Esophagus (tissue), 2 donors: ENCODE data around the gene TOR1A. TPM values are rescaled to one million over a fixed set of nuclear protein-coding genes. Genes with fewer than 3 reads are reported as not detected.

Experiments used
- H3K27ac ChIP-seq, 2 donors: one replicate each; pipeline ENCODE4 v1.5.1; 2013; ENCODE audit warnings: low read depth in 2 of 2, mild to moderate bottlenecking in 2 of 2, inconsistent platforms in 1 of 2, low read length in 1 of 2, moderate library complexity in 1 of 2
- H3K27me3 ChIP-seq, 2 donors: one replicate each; pipeline ENCODE4 v1.6.1; 2013; ENCODE audit warnings: low read length in 2 of 2, control low read depth in 1 of 2, mild to moderate bottlenecking in 1 of 2; ENCODE audit not compliant: insufficient read depth in 2 of 2, control insufficient read depth in 1 of 2
- H3K36me3 ChIP-seq, 2 donors: one replicate each; pipeline ENCODE4 v1.6.1; 2013; ENCODE audit warnings: low read length in 1 of 2; ENCODE audit not compliant: control insufficient read depth in 2 of 2, insufficient read depth in 2 of 2
- H3K4me1 ChIP-seq, 2 donors: one replicate each; pipeline ENCODE4 v1.6.1; 2013; ENCODE audit warnings: low read length in 1 of 2; ENCODE audit not compliant: control insufficient read depth in 2 of 2, insufficient read depth in 2 of 2
- H3K4me3 ChIP-seq, 2 donors: one replicate each; pipeline ENCODE4 v1.5.1; 2013; ENCODE audit warnings: low read length in 2 of 2, mild to moderate bottlenecking in 2 of 2, low read depth in 1 of 2, moderate library complexity in 1 of 2
- H3K9me3 ChIP-seq, 2 donors: one replicate each; pipeline ENCODE4 v1.6.1; 2013; ENCODE audit warnings: mild to moderate bottlenecking in 2 of 2, low read depth in 1 of 2, low read length in 1 of 2, moderate library complexity in 1 of 2; ENCODE audit not compliant: control insufficient read depth in 2 of 2, insufficient read depth in 1 of 2
- WGBS, 2 donors: extraction: QIAGEN DNeasy Blood & Tissue Kit; methylation state at CpG; one replicate each; pipeline ENCODE4 v1.1.7; 2013; 5-methylcytosine and 5-hydroxymethylcytosine counted together
- polyA plus RNA-seq, 2 donors: library from polyadenylated mRNA; stranded (reverse); fragments of 200-250 nt; gene quantifications; one replicate each; pipeline ENCODE4 v1.2.3, GENCODE V29; 2013
- donor health status: healthy with polysubstance abuse.
- donor health status: Bipolar disorder and iron deficiency.

TOR1A gene
- polyA plus RNA-seq, 2 donors: 9.8 to 15.8 TPM

DNA sequence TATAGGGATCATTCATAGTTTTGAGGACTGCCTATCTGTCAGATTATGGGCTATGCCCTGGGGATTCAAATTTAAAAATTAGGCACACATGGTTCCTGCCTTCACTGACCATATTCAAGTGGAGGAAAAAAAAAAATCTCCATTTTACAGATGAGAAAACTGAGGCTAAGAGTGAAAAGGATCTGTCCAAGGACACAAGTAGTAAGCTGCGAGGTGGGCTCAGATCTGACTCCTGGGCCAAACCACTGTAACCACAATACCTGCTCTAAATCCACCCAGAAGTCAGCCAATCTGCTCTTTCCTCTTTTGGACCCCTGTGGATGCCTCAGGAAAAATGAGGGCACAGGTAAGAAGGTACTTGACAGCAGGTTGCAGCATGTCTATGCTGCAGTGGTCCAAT is 2.8 kb upstream of the TOR1A start:
- Histone ChIP-seq H3K27me3 (no peaks in the 10 kb centered on the region), H3K27ac (no peak overlapping the region), H3K36me3 (peaks cover 4 to 16% of the 10 kb centered on the region in 2 donors), H3K4me3 (no peak overlapping the region), H3K9me3 (no peaks in the 10 kb centered on the region), H3K4me1 (no peaks in the 10 kb centered on the region)
- WGBS, 2 donors: 84 to 96% methylated on average over 1 of the region's 1 CpG

- peaks cover 4 to 17% of the 10 kb centered on the region in 2 donors for H3K36me3 ChIP-seq
- no peaks in the 10 kb centered on the region for H3K4me1 ChIP-seq
- no peaks in the 10 kb centered on the region for H3K9me3 ChIP-seq
- no peak overlapping the region for H3K27ac ChIP-seq
- 75% methylated on average over 6 of the region's 6 CpGs for WGBS, 2 donors
- no peaks in the 10 kb centered on the region for H3K27me3 ChIP-seq
- H3K4me3 ChIP-seq: no peak overlapping the region
These were observed 2.4 kb upstream of the TOR1A start for GRCh38 chr9:129826344-129826743.

DNA sequence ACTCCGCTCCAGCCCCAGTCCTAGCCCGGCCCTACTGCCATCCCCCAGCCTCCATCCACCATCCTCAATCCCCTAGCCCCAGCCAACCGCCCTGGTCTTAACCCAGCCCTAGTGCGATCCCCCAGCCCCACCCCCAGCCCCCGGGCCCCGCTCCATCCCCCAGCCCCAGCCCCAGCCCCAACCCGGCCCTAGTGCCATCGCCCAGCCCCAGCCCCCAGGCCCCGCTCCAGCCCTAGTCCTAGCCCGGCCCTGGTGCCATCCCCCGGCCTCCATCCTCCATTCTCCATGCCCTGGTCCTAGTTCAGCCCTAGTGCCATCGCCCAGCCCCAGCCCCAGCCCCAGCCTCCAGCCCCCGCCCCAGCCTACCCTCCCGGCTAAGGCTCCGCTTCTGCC is 398 bp downstream of the TOR1A start:
- Histone ChIP-seq H3K27me3 (no peaks in the 10 kb centered on the region), H3K9me3 (no peaks in the 10 kb centered on the region), H3K4me3 (peak overlapping the region; percentile 92 to 95), H3K4me1 (no peaks in the 10 kb centered on the region), H3K27ac (peak overlapping the region; percentile 73 to 84), H3K36me3 (peaks cover 9 to 20% of the 10 kb centered on the region in 2 donors)
- 1% methylated on average over 8 to 15 of the region's 15 CpGs for WGBS, 2 donors

GRCh38 chr9:129822898-129823541 is 916 bp downstream of the TOR1A start:
- H3K36me3 ChIP-seq: peaks cover 7 to 19% of the 10 kb centered on the region in 2 donors
- H3K4me1 ChIP-seq: no peaks in the 10 kb centered on the region
- H3K9me3 ChIP-seq: no peaks in the 10 kb centered on the region
- H3K4me3 ChIP-seq: peak overlapping the region; percentile 92 to 95
- H3K27me3 ChIP-seq: no peaks in the 10 kb centered on the region
- 17 to 19% methylated on average over 23 to 26 of the region's 26 CpGs for WGBS, 2 donors
- H3K27ac ChIP-seq: peak overlapping the region; percentile 6 to 9

GRCh38 chr9:129816501-129817435 is 7.2 kb downstream of the TOR1A start:
- Histone ChIP-seq H3K9me3 (no peaks in the 10 kb centered on the region), H3K27me3 (no peaks in the 10 kb centered on the region), H3K36me3 (peaks cover 9 to 35% of the 10 kb centered on the region in 2 donors), H3K27ac (no peak overlapping the region), H3K4me1 (no peaks in the 10 kb centered on the region), H3K4me3 (no peak overlapping the region)
- 90 to 91% methylated on average over 14 of the region's 14 CpGs for WGBS, 2 donors

- Histone ChIP-seq H3K9me3 (no peaks in the 10 kb centered on the region), H3K4me1 (no peaks in the 10 kb centered on the region), H3K27ac (no peak overlapping the region), H3K27me3 (no peaks in the 10 kb centered on the region), H3K36me3 (peaks cover 9 to 27% of the 10 kb centered on the region in 2 donors), H3K4me3 (no peak overlapping the region)
- WGBS, 2 donors: 88 to 90% methylated on average over 11 of the region's 11 CpGs
These were observed 8.7 kb downstream of the TOR1A start for GRCh38 chr9:129815278-129815677.

- Histone ChIP-seq H3K4me3 (no peak overlapping the region), H3K27ac (no peak overlapping the region), H3K9me3 (no peaks in the 10 kb centered on the region), H3K36me3 (peaks cover 9 to 33% of the 10 kb centered on the region in 2 donors), H3K27me3 (no peaks in the 10 kb centered on the region), H3K4me1 (no peaks in the 10 kb centered on the region)
- 84 to 88% methylated on average over 17 of the region's 17 CpGs for WGBS, 2 donors
These were observed 9.3 kb downstream of the TOR1A start for GRCh38 chr9:129814432-129815223.

DNA sequence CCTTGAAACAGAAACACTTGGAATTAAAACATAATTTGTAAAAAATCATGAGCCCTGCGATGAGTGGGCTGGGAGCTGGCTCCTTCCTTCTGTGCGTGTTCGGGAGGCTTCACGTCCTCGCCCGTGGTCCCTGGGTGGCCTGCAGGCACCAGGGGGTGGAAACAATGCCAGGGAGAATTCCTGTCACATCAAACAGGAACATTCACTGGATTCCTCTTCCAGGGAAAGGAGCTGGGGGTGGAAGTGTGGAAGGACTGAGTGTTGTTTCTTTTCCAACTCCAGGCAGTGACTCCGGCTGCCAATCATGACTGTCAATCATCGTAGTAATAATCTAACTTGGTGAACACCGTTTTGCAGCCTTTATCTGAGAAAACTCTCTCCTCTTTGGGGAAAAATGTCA is 10.3 kb downstream of the TOR1A start:
- Histone ChIP-seq H3K27me3 (no peaks in the 10 kb centered on the region), H3K36me3 (peaks cover 5 to 37% of the 10 kb centered on the region in 2 donors), H3K27ac (no peak overlapping the region), H3K4me3 (no peak overlapping the region), H3K9me3 (no peaks in the 10 kb centered on the region), H3K4me1 (no peaks in the 10 kb centered on the region)
- 78 to 83% methylated on average over 9 of the region's 9 CpGs for WGBS, 2 donors

DNA sequence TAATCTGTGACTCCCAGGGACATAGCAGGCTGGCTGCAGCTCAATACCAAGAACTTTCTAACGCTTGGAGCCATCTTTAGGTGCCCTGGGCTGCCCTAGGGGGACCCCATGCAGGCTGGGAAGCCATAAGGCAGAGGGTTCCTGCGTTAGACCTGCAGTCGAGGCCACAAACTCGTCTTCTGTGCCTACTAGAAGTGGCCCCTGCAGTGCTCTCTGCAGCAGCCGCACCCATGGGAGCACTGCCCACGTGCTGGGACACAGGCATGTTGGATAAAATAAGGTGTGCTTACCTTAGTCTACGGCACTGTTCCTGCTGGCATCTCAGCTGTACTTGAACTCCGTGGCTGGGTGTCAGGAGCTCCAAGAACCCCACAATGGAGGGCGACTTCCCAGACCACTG is 11.6 kb downstream of the TOR1A start:
- Histone ChIP-seq H3K9me3 (no peaks in the 10 kb centered on the region), H3K36me3 (peaks cover 4 to 36% of the 10 kb centered on the region in 2 donors), H3K4me3 (no peak overlapping the region), H3K27me3 (no peaks in the 10 kb centered on the region), H3K27ac (no peak overlapping the region), H3K4me1 (no peaks in the 10 kb centered on the region)
- WGBS, 2 donors: 80 to 84% methylated on average over 9 of the region's 9 CpGs
